IPS-15b (cell line): Measurements from ENCODE around the gene EYS.
A peak's percentile ranks its signal among the peaks of the same experiment; 100 is the strongest.
"Not testable (repeated sequence)": the region's sequence is repeated elsewhere in the genome, so short reads cannot be mapped to it uniquely, and the experiment has no call there.

Source experiments
- H3K27me3 ChIP-seq: one replicate; pipeline ENCODE4 v1.6.1; 2013; ENCODE audit warnings: low read length; ENCODE audit not compliant: control insufficient read depth, insufficient read depth
- H3K36me3 ChIP-seq: one replicate; pipeline ENCODE4 v1.6.1; 2013; ENCODE audit warnings: low read length; ENCODE audit not compliant: control insufficient read depth, insufficient read depth
- H3K4me1 ChIP-seq: one replicate; pipeline ENCODE4 v1.6.1; 2013; ENCODE audit warnings: mild to moderate bottlenecking, low read length; ENCODE audit not compliant: control insufficient read depth, insufficient read depth
- H3K4me3 ChIP-seq: one replicate; pipeline ENCODE4 v1.5.1; 2013; ENCODE audit warnings: low read depth, low read length
- H3K9ac ChIP-seq: one replicate; pipeline ENCODE4 v1.6.1; 2013; ENCODE audit warnings: low read depth, mild to moderate bottlenecking, low read length
- H3K9me3 ChIP-seq: one replicate; pipeline ENCODE4 v1.6.1; 2013; ENCODE audit warnings: mild to moderate bottlenecking, low read length; ENCODE audit not compliant: control insufficient read depth, insufficient read depth

Gene EYS

DNA sequence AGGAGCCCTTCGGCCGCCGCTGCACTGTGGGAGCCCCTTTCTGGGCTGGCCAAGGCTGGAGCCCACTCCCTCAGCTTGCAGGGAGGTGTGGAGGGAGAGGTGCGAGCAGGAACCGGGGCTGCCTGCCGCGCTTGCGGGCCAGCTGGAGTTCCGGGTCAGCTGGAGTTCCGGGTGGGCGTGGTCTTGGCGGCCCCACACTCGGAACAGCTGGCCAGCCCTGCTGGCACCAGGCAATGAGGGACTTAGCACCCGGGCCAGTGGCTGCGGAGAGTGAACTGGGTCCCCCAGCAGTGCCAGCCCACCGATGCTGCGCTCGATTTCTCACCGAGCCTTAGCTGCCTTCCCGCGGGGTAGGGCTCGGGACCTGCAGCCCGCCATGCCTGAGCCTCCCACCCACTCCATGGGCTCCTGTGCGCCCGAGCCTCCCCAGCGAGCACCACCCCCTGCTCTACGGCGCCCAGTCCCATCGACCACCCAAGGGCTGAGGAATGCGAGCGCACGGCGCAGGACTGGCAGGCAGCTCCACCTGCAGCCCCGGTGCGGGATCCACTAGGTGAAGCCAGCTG lies 79.5 kb downstream of the EYS start:
- H3K4me3 ChIP-seq, H3K27me3 ChIP-seq, H3K4me1 ChIP-seq, H3K9me3 ChIP-seq, H3K9ac ChIP-seq, H3K36me3 ChIP-seq: not testable (repeated sequence)

DNA sequence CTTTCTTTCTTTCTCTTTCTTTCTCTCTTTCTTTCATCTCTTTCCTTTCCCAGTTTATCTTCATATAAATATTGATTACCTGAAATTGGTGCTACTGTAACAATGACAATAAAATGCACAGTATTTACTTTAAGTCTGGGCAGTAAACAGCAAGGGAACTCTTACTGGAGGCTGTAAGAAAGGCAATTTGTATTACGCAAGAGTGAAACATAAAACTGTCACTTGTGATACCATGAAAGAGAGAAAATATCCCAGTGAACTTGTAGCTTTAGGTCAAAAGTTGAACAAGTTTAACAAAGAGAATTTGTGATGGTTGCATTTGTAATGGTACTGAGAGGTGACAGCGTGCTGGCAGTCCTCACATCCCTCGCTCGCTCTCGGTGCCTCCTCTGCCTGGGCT lies 80.0 kb downstream of the EYS start:
- Histone ChIP-seq H3K4me1 (no peaks in the 10 kb centered on the region), H3K27me3 (no peaks in the 10 kb centered on the region), H3K36me3 (no peaks in the 10 kb centered on the region), H3K9me3 (no peaks in the 10 kb centered on the region), H3K9ac (no peak overlapping the region), H3K4me3 (no peak overlapping the region)

DNA sequence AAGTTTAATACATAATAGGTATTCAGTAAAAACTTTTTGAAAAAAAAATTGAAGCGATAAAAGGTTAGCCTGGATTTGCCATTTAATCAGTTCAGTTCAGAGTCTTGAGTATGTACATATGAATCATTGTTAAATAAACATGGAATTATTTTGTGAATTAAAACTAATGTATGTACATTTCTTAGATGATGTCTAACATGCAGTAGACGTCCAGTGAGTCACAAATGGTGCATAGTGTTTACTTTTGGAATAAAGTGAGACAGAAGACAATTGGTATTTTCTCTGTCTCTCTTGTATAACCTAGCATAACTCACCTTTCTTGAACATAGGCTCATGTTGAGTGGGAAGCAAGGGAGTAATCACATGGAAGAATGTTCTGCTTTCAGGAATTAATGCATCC lies 83.5 kb downstream of the EYS start:
- Histone ChIP-seq H3K9me3 (no peaks in the 10 kb centered on the region), H3K4me1 (no peaks in the 10 kb centered on the region), H3K27me3 (no peaks in the 10 kb centered on the region), H3K4me3 (no peak overlapping the region), H3K9ac (no peak overlapping the region), H3K36me3 (no peaks in the 10 kb centered on the region)

- Histone ChIP-seq H3K27me3 (no peaks in the 10 kb centered on the region), H3K4me1 (no peaks in the 10 kb centered on the region), H3K9me3 (no peaks in the 10 kb centered on the region), H3K9ac (no peak overlapping the region), H3K4me3 (no peak overlapping the region), H3K36me3 (no peaks in the 10 kb centered on the region)
Measured at GRCh38 chr6:65610746-65611145, 96.3 kb downstream of the EYS start.

DNA sequence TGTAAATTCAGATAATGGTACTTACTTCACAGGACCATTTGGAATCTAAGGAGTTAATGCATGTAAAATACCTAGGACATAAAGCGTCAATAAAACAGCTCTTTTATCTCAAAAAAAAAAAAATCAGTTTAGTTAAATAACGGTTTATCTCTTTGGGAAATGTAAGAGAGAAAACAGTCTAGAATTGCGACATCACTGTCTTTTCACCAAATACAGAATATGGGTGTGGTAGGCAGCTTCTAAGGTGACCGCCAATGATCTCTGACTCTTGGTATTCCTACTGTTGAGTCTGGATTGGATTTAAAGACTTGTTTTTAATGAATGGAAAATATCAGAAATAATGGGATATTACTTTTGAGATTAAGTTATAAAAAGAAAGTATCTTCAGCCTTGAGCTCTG lies 111.5 kb downstream of the EYS start:
- Histone ChIP-seq H3K4me1 (no peaks in the 10 kb centered on the region), H3K36me3 (no peaks in the 10 kb centered on the region), H3K4me3 (no peak overlapping the region), H3K9me3 (no peaks in the 10 kb centered on the region), H3K9ac (no peak overlapping the region), H3K27me3 (no peaks in the 10 kb centered on the region)

GRCh38 chr6:65570340-65570739 lies 136.7 kb downstream of the EYS start:
- Histone ChIP-seq H3K4me1 (peaks cover 18% of the 10 kb centered on the region), H3K36me3 (no peaks in the 10 kb centered on the region), H3K27me3 (no peaks in the 10 kb centered on the region), H3K4me3 (no peak overlapping the region), H3K9me3 (no peaks in the 10 kb centered on the region), H3K9ac (no peak overlapping the region)

DNA sequence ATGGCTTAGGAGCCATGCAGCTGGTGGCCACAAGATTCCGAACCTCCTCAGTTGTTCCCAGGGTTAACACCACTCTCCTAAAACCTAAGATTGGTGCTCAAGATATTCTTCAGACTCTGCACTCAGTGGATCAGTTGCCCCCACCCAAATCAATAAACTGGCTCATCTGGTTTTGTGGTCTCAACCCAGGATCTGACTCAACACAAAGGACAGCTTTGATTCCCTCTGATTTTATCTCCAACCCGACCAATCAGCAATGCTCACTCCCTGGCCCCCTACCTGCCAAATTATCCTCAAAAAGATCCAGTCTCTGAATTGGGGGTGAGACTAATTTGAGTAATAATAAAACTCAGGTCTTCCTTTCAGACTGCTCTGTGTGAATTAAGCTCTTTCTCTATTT lies 137.5 kb downstream of the EYS start:
- peak overlapping the region; percentile 74 for H3K9ac ChIP-seq
- H3K4me1 ChIP-seq: peaks cover 18% of the 10 kb centered on the region
- H3K4me3 ChIP-seq: peak overlapping the region; percentile 35
- H3K9me3 ChIP-seq: no peaks in the 10 kb centered on the region
- H3K27me3 ChIP-seq: no peaks in the 10 kb centered on the region
- no peaks in the 10 kb centered on the region for H3K36me3 ChIP-seq

- H3K36me3 ChIP-seq, H3K27me3 ChIP-seq, H3K9me3 ChIP-seq: not testable (repeated sequence)
- Histone ChIP-seq H3K9ac (peak overlapping the region; percentile 74), H3K4me3 (peak overlapping the region; percentile 35), H3K4me1 (peaks cover 18% of the 10 kb centered on the region)
Measured at GRCh38 chr6:65569056-65569455, 138.0 kb downstream of the EYS start.

GRCh38 chr6:65566117-65566516 lies 140.9 kb downstream of the EYS start:
- H3K9ac ChIP-seq: no peak overlapping the region
- H3K4me1 ChIP-seq: peaks cover 18% of the 10 kb centered on the region
- H3K4me3 ChIP-seq: no peak overlapping the region
- no peaks in the 10 kb centered on the region for H3K9me3 ChIP-seq
- no peaks in the 10 kb centered on the region for H3K27me3 ChIP-seq
- no peaks in the 10 kb centered on the region for H3K36me3 ChIP-seq

DNA sequence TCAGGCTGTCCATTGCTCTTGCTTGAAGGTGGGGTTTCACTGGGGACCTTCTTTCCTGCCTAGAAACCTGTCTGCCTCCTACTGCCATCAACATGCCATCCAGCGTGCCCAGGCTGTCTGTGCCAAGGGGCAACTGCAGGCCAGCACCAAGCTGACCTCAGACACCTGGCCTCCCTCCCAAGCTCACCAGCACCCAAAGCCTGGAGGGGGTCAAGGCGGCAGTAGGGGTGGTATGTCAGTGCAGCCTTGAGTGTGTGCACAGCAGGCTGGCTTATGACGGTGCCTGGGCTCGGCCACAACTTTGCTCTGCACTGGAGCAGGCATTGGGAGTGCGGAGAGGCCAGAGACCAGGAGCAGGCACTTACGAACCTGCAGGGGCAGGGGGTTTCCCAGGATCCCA lies 149.0 kb downstream of the EYS start:
- Histone ChIP-seq H3K27me3 (no peaks in the 10 kb centered on the region), H3K9me3 (no peaks in the 10 kb centered on the region), H3K36me3 (no peaks in the 10 kb centered on the region), H3K4me1 (no peaks in the 10 kb centered on the region), H3K4me3 (no peak overlapping the region), H3K9ac (no peak overlapping the region)

DNA sequence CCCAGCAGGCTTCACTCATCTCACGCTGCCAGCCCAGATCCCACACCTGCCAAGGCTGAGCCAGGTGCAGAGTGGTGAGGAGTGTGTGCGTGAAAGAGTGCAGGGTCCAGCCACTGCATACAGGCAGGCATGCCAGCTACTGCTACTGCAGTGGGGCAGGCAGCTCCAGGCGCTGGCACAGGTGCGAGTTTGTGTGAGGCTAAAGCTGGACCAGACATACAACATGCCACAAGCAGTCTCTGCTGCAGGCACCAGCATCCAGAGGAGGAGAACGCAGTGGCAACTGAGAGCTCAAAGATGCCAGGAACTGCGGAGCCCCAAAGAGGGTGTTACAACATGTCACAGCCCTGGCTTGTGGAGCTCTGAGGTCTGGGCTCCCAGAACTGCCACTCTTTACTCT lies 149.8 kb downstream of the EYS start:
- Histone ChIP-seq H3K4me1 (no peaks in the 10 kb centered on the region), H3K36me3 (no peaks in the 10 kb centered on the region), H3K4me3 (no peak overlapping the region), H3K9me3 (no peaks in the 10 kb centered on the region), H3K9ac (no peak overlapping the region), H3K27me3 (no peaks in the 10 kb centered on the region)

- no peak overlapping the region for H3K4me3 ChIP-seq
- H3K27me3 ChIP-seq: no peaks in the 10 kb centered on the region
- H3K36me3 ChIP-seq: no peaks in the 10 kb centered on the region
- H3K4me1 ChIP-seq: no peaks in the 10 kb centered on the region
- H3K9me3 ChIP-seq: no peaks in the 10 kb centered on the region
- H3K9ac ChIP-seq: no peak overlapping the region
Measured at GRCh38 chr6:65546894-65547293, 160.1 kb downstream of the EYS start.

DNA sequence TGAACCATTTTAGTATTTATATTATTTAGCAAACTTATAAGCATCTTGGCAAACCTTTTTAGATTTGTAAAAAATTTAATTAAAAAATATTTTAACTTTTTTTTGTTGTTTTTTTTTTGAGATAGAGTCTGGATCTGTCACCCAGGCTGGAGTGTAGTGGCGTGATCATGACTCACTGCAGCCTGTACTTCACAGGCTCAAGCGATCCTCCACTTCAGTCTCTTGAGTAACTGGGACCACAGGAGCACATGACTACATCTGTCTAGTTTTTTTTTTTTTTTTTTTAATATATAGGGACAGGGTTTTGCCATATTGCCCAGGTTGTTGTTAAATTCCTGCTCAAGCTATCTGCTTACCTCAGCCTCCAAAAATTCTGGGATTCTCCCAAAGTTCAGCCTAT lies 161.1 kb downstream of the EYS start:
- Histone ChIP-seq H3K4me3 (no peak overlapping the region), H3K9me3 (no peaks in the 10 kb centered on the region), H3K27me3 (no peaks in the 10 kb centered on the region), H3K9ac (no peak overlapping the region), H3K4me1 (no peaks in the 10 kb centered on the region), H3K36me3 (no peaks in the 10 kb centered on the region)
